NCI-H128 (cell line): ENCODE results near the gene SORL1-AS1.
"Not testable (repeated sequence)": the region's sequence is repeated elsewhere in the genome, so short reads cannot be mapped to it uniquely, and the experiment has no call there.

Experiments used
- DNase-seq: peaks from one replicate; lab custom pipeline; 2025; ENCODE audit not compliant: unreplicated experiment; lab: John Stamatoyannopoulos, UW

The SORL1-AS1 gene

GRCh38 chr11:121452609-121453150, at the start of gene SORL1-AS1:
Gene SORL1-AS1 (minus strand): TSS chr11:121452967.
- no peak for DNase-seq

GRCh38 chr11:121500717-121501116, 48.0 kb upstream of the SORL1-AS1 start:
- DNase-seq: no peak

- DNase-seq: no peak
These were observed 47.5 kb upstream of the SORL1-AS1 start for GRCh38 chr11:121500275-121500674.

GRCh38 chr11:121499405-121499804, 46.6 kb upstream of the SORL1-AS1 start:
- DNase-seq: no peak

GRCh38 chr11:121497176-121497998, 44.6 kb upstream of the SORL1-AS1 start:
- no peak for DNase-seq

- DNase-seq: no peak
These were observed 41.8 kb upstream of the SORL1-AS1 start for GRCh38 chr11:121494355-121495099.

- no peak for DNase-seq
These were observed 37.1 kb upstream of the SORL1-AS1 start for GRCh38 chr11:121489823-121490222.

GRCh38 chr11:121488641-121489040, 35.9 kb upstream of the SORL1-AS1 start:
- DNase-seq: no peak

GRCh38 chr11:121488170-121488569, 35.4 kb upstream of the SORL1-AS1 start:
- no peak for DNase-seq

GRCh38 chr11:121487191-121487590, 34.4 kb upstream of the SORL1-AS1 start:
- DNase-seq: no peak

GRCh38 chr11:121486054-121486453, 33.3 kb upstream of the SORL1-AS1 start:
- no peak for DNase-seq

GRCh38 chr11:121485216-121485615, 32.4 kb upstream of the SORL1-AS1 start:
- DNase-seq: no peak

- DNase-seq: no peak
These were observed 31.2 kb upstream of the SORL1-AS1 start for GRCh38 chr11:121483805-121484480.

- DNase-seq: no peak
These were observed 29.7 kb upstream of the SORL1-AS1 start for GRCh38 chr11:121482231-121483129.

GRCh38 chr11:121481484-121482230, 28.9 kb upstream of the SORL1-AS1 start:
- not testable (repeated sequence) for DNase-seq

GRCh38 chr11:121479698-121480238, 27.0 kb upstream of the SORL1-AS1 start:
- no peak for DNase-seq

GRCh38 chr11:121478895-121479697, 26.3 kb upstream of the SORL1-AS1 start:
- no peak for DNase-seq

GRCh38 chr11:121478226-121478894, 25.6 kb upstream of the SORL1-AS1 start:
- DNase-seq: no peak
